Measurements from ENCODE around the gene TRDN.
"Not testable (repeated sequence)": the region's sequence is repeated elsewhere in the genome, so short reads cannot be mapped to it uniquely, and the experiment has no call there.

TRDN gene

GRCh38 chr6:123383718-123384117 lies 253.0 kb downstream of the TRDN start:
- DNase-seq, result no peak

GRCh38 chr6:123380257-123380656 lies 256.5 kb downstream of the TRDN start:
- no peak for DNase-seq

GRCh38 chr6:123372737-123373136 lies 264.0 kb downstream of the TRDN start:
- no peak for DNase-seq

GRCh38 chr6:123363912-123364311 lies 272.8 kb downstream of the TRDN start:
- no peak for DNase-seq

- no peak for DNase-seq
These were observed 276.4 kb downstream of the TRDN start for GRCh38 chr6:123360359-123360758.

GRCh38 chr6:123352705-123353104 lies 284.0 kb downstream of the TRDN start:
- DNase-seq, result no peak

GRCh38 chr6:123352279-123352678 lies 284.5 kb downstream of the TRDN start:
- DNase-seq, result no peak

GRCh38 chr6:123343836-123344235 lies 292.9 kb downstream of the TRDN start:
- DNase-seq, result no peak

- DNase-seq, result no peak
These were observed 298.4 kb downstream of the TRDN start for GRCh38 chr6:123338394-123338793.

GRCh38 chr6:123333000-123333756 lies 303.6 kb downstream of the TRDN start:
- no peak for DNase-seq

GRCh38 chr6:123332070-123332469 lies 304.7 kb downstream of the TRDN start:
- DNase-seq, result no peak

- DNase-seq, result no peak
These were observed 307.4 kb downstream of the TRDN start for GRCh38 chr6:123329337-123329736.

- DNase-seq, result no peak
These were observed 313.1 kb downstream of the TRDN start for GRCh38 chr6:123323452-123324329.

GRCh38 chr6:123321020-123321419 lies 315.7 kb downstream of the TRDN start:
- no peak for DNase-seq

GRCh38 chr6:123316733-123317323 lies 319.9 kb downstream of the TRDN start:
- no peak for DNase-seq

GRCh38 chr6:123314459-123314858 lies 322.3 kb downstream of the TRDN start:
- DNase-seq, result not testable (repeated sequence)

- DNase-seq, result no peak
These were observed 327.6 kb downstream of the TRDN start for GRCh38 chr6:123309130-123309529.

GRCh38 chr6:123306334-123306733 lies 330.4 kb downstream of the TRDN start:
- DNase-seq, result no peak

- no peak for DNase-seq
These were observed 341.1 kb downstream of the TRDN start for GRCh38 chr6:123295672-123296071.

GRCh38 chr6:123295181-123295580 lies 341.6 kb downstream of the TRDN start:
- no peak for DNase-seq

GRCh38 chr6:123288649-123289048 lies 348.1 kb downstream of the TRDN start:
- DNase-seq, result no peak

- DNase-seq, result no peak
These were observed 360.2 kb downstream of the TRDN start for GRCh38 chr6:123276546-123276980.

- DNase-seq, result peak; percentile 35
These were observed 372.8 kb downstream of the TRDN start for GRCh38 chr6:123263981-123264380.

- DNase-seq, result no peak
These were observed 396.1 kb downstream of the TRDN start for GRCh38 chr6:123240626-123241025.
